Measurements from ENCODE around the gene RADIL. TPM values are rescaled to one million over a fixed set of nuclear protein-coding genes. Genes with fewer than 3 reads are reported as not detected.
A peak's percentile ranks its signal among the peaks of the same experiment; 100 is the strongest.

The RADIL gene
- total and polyA plus RNA-seq, 9 of the 15 experiments (the other 6 are each of a cell fraction or from before 2014, with no cell fraction given), result 0.06 to 8.1 (median 1.9) TPM; not detected in 1

GRCh38 chr7:4775250-4775847 lies 108.2 kb downstream of the RADIL start, which contains the start of gene AP5Z1 (continued):
- TF ChIP-seq, protein P1, sequence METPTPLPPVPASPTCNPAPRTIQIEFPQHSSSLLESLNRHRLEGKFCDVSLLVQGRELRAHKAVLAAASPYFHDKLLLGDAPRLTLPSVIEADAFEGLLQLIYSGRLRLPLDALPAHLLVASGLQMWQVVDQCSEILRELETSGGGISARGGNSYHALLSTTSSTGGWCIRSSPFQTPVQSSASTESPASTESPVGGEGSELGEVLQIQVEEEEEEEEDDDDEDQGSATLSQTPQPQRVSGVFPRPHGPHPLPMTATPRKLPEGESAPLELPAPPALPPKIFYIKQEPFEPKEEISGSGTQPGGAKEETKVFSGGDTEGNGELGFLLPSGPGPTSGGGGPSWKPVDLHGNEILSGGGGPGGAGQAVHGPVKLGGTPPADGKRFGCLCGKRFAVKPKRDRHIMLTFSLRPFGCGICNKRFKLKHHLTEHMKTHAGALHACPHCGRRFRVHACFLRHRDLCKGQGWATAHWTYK (CRISPR knock-in tag; IDR thresholded peaks at IDR 0.05), result peak; percentile 72; the same call in 1 of the 2 replicates
- TF ChIP-seq ZMIZ1 (IDR thresholded peaks at IDR 0.05; ENCODE audit: low read depth in 2 of 2, low read length in 2 of 2) (0 out of 4 replicates have a peak, but pooled peaks of 1 of the 2 experiments have one; percentile 34), ZZZ3 (IDR thresholded peaks at IDR 0.05) (no peak), FOS (IDR thresholded peaks at IDR 0.05; ENCODE audit: extremely low read depth, insufficient read length) (peak; percentile 99), PURB (CRISPR knock-in tag; IDR thresholded peaks at IDR 0.05; ENCODE audit: low read depth) (no peak), ETV6 (IDR thresholded peaks at IDR 0.05; ENCODE audit: borderline replicate concordance in 1 of 2, low read depth in 2 of 2, low read length in 1 of 2) (no peak), ETV6 (CRISPR knock-in tag; IDR thresholded peaks at IDR 0.05; ENCODE audit: borderline replicate concordance) (no peak), SNIP1 (IDR thresholded peaks at IDR 0.05; ENCODE audit: low read depth) (no peak), CBFA2T2 (conservative IDR thresholded peaks at IDR 0.05) (peak; percentile 99), PHB2 (IDR thresholded peaks at IDR 0.05; ENCODE audit: low read depth) (no peak), ZFP30 (CRISPR knock-in tag; IDR thresholded peaks at IDR 0.05; ENCODE audit: borderline replicate concordance) (no peak), HNRNPL (IDR thresholded peaks at IDR 0.05; ENCODE audit: low read depth, low read length) (no peak), YY1 (IDR thresholded peaks at IDR 0.05; ENCODE audit: borderline replicate concordance in 1 of 3, control insufficient read depth in 1 of 3, extremely low read depth in 1 of 3, insufficient read depth in 3 of 3, insufficient read length in 1 of 3, insufficient replicate concordance in 2 of 3, low read depth in 1 of 3, low read length in 2 of 3) (peak in 2 of 3 experiments; percentile 6 to 54), HLTF (IDR thresholded peaks at IDR 0.05) (no peak), MBD2 (IDR thresholded peaks at IDR 0.05; ENCODE audit: borderline replicate concordance, low read depth) (peak; percentile 88; the same call in 1 of the 2 replicates), BRD4 (IDR thresholded peaks at IDR 0.05) (no peak), RB1 (IDR thresholded peaks at IDR 0.05; ENCODE audit: low read depth) (peak; percentile 85)
- TF ChIP-seq, protein P2, sequence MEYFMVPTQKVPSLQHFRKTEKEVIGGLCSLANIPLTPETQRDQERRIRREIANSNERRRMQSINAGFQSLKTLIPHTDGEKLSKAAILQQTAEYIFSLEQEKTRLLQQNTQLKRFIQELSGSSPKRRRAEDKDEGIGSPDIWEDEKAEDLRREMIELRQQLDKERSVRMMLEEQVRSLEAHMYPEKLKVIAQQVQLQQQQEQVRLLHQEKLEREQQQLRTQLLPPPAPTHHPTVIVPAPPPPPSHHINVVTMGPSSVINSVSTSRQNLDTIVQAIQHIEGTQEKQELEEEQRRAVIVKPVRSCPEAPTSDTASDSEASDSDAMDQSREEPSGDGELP (CRISPR knock-in tag; IDR thresholded peaks at IDR 0.05; ENCODE audit: borderline replicate concordance), result peak; percentile 71; the same call in 1 of the 2 replicates
- TF ChIP-seq, protein P3, sequence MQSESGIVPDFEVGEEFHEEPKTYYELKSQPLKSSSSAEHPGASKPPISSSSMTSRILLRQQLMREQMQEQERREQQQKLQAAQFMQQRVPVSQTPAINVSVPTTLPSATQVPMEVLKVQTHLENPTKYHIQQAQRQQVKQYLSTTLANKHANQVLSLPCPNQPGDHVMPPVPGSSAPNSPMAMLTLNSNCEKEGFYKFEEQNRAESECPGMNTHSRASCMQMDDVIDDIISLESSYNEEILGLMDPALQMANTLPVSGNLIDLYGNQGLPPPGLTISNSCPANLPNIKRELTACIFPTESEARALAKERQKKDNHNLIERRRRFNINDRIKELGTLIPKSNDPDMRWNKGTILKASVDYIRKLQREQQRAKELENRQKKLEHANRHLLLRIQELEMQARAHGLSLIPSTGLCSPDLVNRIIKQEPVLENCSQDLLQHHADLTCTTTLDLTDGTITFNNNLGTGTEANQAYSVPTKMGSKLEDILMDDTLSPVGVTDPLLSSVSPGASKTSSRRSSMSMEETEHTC (IDR thresholded peaks at IDR 0.05), result peak; percentile 96
- TF ChIP-seq, protein P4, sequence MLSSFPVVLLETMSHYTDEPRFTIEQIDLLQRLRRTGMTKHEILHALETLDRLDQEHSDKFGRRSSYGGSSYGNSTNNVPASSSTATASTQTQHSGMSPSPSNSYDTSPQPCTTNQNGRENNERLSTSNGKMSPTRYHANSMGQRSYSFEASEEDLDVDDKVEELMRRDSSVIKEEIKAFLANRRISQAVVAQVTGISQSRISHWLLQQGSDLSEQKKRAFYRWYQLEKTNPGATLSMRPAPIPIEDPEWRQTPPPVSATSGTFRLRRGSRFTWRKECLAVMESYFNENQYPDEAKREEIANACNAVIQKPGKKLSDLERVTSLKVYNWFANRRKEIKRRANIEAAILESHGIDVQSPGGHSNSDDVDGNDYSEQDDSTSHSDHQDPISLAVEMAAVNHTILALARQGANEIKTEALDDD (IDR thresholded peaks at IDR 0.05), result no peak
